ENCODE measurements around the gene CD151. TPM values are rescaled to one million over a fixed set of nuclear protein-coding genes. Genes with fewer than 3 reads are reported as not detected.
A peak's percentile ranks its signal among the peaks of the same experiment; 100 is the strongest.

Gene CD151
- polyA plus RNA-seq (2012; rRNA removed): 922 and 1,149 TPM in 2 replicates
- 364 and 668 TPM in 2 replicates for polyA plus RNA-seq (2012; cell fraction: cytosol; rRNA removed)
- 1,027 and 1,059 TPM in 2 replicates for polyA plus RNA-seq (2012; cell fraction: nucleus; rRNA removed)

DNA sequence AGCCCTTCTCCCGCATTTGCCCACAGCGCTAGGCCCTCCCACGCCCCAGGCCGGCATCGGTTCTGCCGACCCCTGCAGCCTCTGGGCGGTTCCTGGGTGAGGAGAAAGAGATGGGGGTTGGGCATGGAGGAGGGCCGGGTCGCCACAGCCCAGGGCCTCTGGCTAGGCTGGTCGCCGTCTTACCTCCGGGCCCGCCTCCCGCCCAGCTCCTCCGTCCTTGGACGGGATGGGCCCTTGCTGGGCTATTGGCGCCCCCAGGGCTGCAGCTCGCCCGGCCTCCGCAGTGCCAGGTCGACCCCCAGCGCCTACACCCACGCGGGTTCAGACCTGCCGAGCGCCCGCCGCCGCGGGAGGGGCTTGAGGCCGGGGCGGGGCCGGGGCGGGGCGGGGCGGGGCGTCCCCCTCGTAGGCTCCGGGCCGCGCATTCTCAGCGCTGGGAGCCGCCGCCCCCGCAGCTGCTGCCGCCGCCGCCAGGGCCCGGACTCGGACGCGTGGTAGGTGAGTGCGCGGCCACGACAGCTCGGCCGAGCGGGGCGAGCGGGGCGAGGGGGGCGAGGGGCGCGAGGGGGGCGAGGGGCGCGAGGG, at the start of gene CD151:
Gene CD151 (plus strand): TSS at position 424 of the 585 bp plus-strand sequence. CDS start 3,118 bp downstream, outside the sequence.
- Histone ChIP-seq H3F3A (replicated peaks; ENCODE audit: insufficient read depth) (peaks cover 23% of the 10 kb centered on the region), H3K9ac (peak within 1 kb of the TSS; percentile 98), H3K27ac (ENCODE audit: low read depth in 2 of 2, low read length in 1 of 2) (peak within 1 kb of the TSS; percentile 88 to 91), H3K27me3 (ENCODE audit: insufficient read depth) (no peaks in the 10 kb centered on the region), H3K4me3 (ENCODE audit: low read depth in 2 of 2, low read length in 1 of 2) (peak within 1 kb of the TSS; percentile 79 to 81), H3K36me3 (replicated peaks in 1 of 2; ENCODE audit: control insufficient read depth in 1 of 2, insufficient read depth in 2 of 2, low read length in 1 of 2) (peaks cover 7 to 16% of the 10 kb centered on the region in 2 experiments), H3K4me2 (peak within 1 kb of the TSS; percentile 100), H3K79me2 (ENCODE audit: insufficient read depth) (peaks cover 62% of the 10 kb centered on the region), H3K9me2 (no peaks in the 10 kb centered on the region), H3K9me3 (no peaks in the 10 kb centered on the region), H2AFZ (ENCODE audit: low read depth) (no peak within 1 kb of the TSS), H4K20me1 (ENCODE audit: insufficient read depth) (peaks cover 30% of the 10 kb centered on the region), H3K4me1 (ENCODE audit: control insufficient read depth in 1 of 2, insufficient read depth in 2 of 2, low read depth in 1 of 2, low read length in 1 of 2) (peaks cover 14 to 33% of the 10 kb centered on the region in 2 experiments; a peak in 2 of 4 replicates)
- POLR2A ChIA-PET: interaction anchor here (0.6 to 3.0 kb wide), 4 partner anchors 10 to 92 kb away, joined by 4 to 15 read pairs (median 6); partner anchors contain the start of genes PNPLA2, RPLP2 and TSPAN4
- peak; percentile 88 for DNase-seq
- TF ChIP-seq EP300 (IDR thresholded peaks at IDR 0.05; ENCODE audit: borderline replicate concordance in 1 of 2, low read depth in 1 of 2, low read length in 1 of 2) (peak in 1 of 2 experiments; percentile 7; a peak in 1 of 4 replicates), FOXJ3 (CRISPR knock-in tag; IDR thresholded peaks at IDR 0.05) (no peak), MXI1 (IDR thresholded peaks at IDR 0.05; ENCODE audit: low read depth, low read length) (0 out of 2 replicates have a peak, but pooled peaks have one; percentile 9), CHD2 (IDR thresholded peaks at IDR 0.05; ENCODE audit: low read length, partially characterized antibody) (peak; percentile 35)
- WGBS (ENCODE audit: low lambda C conversion rate): 2% methylated on average over 10 of the region's 67 CpGs
- CTCF ChIA-PET: interaction anchor here (0.9 to 2.3 kb wide), 4 partner anchors 13 to 92 kb away, joined by 3 to 9 read pairs (median 6); partner anchors contain the start of gene PNPLA2

DNA sequence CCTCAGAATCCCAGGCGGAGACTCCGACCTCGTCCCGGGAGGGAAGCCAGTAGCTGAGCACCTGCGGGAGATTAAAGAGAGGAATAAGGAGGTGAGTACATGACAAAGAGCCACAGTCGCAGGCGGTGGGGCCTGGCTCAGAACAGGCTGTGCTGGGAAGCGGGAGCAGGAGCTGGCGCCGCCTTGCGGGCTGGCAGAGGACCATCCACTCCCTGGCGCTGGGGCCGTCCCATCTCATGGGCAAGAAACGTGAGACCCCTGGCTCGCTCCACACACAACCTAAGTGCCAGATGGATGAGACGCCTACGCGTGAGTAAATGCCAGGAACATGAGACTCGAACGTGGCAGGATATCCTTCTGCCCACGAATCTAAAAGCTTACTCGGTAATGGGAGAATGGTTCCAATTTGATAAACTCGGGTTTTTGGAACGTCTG, 49.2 kb upstream of the CD151 start:
- H3K4me2 ChIP-seq: peak overlapping the region; percentile 41
- ChIA-PET CTCF (interaction anchor here (0.6 to 3.3 kb wide), 22 partner anchors 10 to 276 kb away, joined by 3 to 43 read pairs (median 4); partner anchors contain the start of genes CRACR2B, PIDD1, SLC25A22 and TALDO1), POLR2A (no interaction called here)
- H4K20me1 ChIP-seq (ENCODE audit: insufficient read depth): no peaks in the 10 kb centered on the region
- H3K36me3 ChIP-seq (replicated peaks in 1 of 2; ENCODE audit: control insufficient read depth in 1 of 2, insufficient read depth in 2 of 2, low read length in 1 of 2): peaks cover 0 to 7% of the 10 kb centered on the region in 2 experiments
- H3K9ac ChIP-seq: peak overlapping the region; percentile 23; the same call in 1 of the 2 replicates
- peak; percentile 91 for DNase-seq
- no peak overlapping the region for H2AFZ ChIP-seq (ENCODE audit: low read depth)
- peaks cover 17% of the 10 kb centered on the region for H3F3A ChIP-seq (replicated peaks; ENCODE audit: insufficient read depth)
- H3K9me3 ChIP-seq: no peaks in the 10 kb centered on the region
- peak overlapping the region in 1 of 2 experiments; percentile 17; a peak in 1 of 4 replicates for H3K4me3 ChIP-seq (ENCODE audit: low read depth in 2 of 2, low read length in 1 of 2)
- H3K27me3 ChIP-seq (ENCODE audit: insufficient read depth): no peaks in the 10 kb centered on the region
- H3K9me2 ChIP-seq: no peaks in the 10 kb centered on the region
- peak overlapping the region; percentile 4 to 75; a peak in 3 of 4 replicates for H3K27ac ChIP-seq (ENCODE audit: low read depth in 2 of 2, low read length in 1 of 2)
- H3K4me1 ChIP-seq (ENCODE audit: control insufficient read depth in 1 of 2, insufficient read depth in 2 of 2, low read depth in 1 of 2, low read length in 1 of 2): peaks cover 9 to 10% of the 10 kb centered on the region in 2 experiments; a peak in 3 of 4 replicates
- H3K79me2 ChIP-seq (ENCODE audit: insufficient read depth): peaks cover 12% of the 10 kb centered on the region
- WGBS (ENCODE audit: low lambda C conversion rate): 29% methylated on average over 24 of the region's 24 CpGs
- TF ChIP-seq TCF12 (IDR thresholded peaks at IDR 0.05) (peak; percentile 52; the same call in 1 of the 2 replicates), USF1 (IDR thresholded peaks at IDR 0.05; ENCODE audit: borderline replicate concordance, low read depth) (no peak), EZH2phosphoT487 (IDR thresholded peaks at IDR 0.05; ENCODE audit: borderline replicate concordance, low read depth) (no peak), POLR2AphosphoS5 (IDR thresholded peaks at IDR 0.05; ENCODE audit: low read depth, low read length) (peak; percentile 32; the same call in 1 of the 2 replicates), USF2 (IDR thresholded peaks at IDR 0.05; ENCODE audit: borderline replicate concordance, low read depth, low read length) (no peak), EP300 (IDR thresholded peaks at IDR 0.05; ENCODE audit: borderline replicate concordance in 1 of 2, low read depth in 1 of 2, low read length in 1 of 2) (peak in 1 of 2 experiments; percentile 29; a peak in 1 of 4 replicates), CTCF (IDR thresholded peaks at IDR 0.05) (peak; percentile 84), NRF1 (IDR thresholded peaks at IDR 0.05; ENCODE audit: low read depth, low read length) (0 out of 2 replicates have a peak, but pooled peaks have one; percentile 19), SIN3A (IDR thresholded peaks at IDR 0.05; ENCODE audit: borderline replicate concordance, low read depth, low read length) (no peak)
- TF ChIP-seq, protein P1, sequence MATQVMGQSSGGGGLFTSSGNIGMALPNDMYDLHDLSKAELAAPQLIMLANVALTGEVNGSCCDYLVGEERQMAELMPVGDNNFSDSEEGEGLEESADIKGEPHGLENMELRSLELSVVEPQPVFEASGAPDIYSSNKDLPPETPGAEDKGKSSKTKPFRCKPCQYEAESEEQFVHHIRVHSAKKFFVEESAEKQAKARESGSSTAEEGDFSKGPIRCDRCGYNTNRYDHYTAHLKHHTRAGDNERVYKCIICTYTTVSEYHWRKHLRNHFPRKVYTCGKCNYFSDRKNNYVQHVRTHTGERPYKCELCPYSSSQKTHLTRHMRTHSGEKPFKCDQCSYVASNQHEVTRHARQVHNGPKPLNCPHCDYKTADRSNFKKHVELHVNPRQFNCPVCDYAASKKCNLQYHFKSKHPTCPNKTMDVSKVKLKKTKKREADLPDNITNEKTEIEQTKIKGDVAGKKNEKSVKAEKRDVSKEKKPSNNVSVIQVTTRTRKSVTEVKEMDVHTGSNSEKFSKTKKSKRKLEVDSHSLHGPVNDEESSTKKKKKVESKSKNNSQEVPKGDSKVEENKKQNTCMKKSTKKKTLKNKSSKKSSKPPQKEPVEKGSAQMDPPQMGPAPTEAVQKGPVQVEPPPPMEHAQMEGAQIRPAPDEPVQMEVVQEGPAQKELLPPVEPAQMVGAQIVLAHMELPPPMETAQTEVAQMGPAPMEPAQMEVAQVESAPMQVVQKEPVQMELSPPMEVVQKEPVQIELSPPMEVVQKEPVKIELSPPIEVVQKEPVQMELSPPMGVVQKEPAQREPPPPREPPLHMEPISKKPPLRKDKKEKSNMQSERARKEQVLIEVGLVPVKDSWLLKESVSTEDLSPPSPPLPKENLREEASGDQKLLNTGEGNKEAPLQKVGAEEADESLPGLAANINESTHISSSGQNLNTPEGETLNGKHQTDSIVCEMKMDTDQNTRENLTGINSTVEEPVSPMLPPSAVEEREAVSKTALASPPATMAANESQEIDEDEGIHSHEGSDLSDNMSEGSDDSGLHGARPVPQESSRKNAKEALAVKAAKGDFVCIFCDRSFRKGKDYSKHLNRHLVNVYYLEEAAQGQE (IDR thresholded peaks at IDR 0.05; ENCODE audit: low read depth, low read length): 0 out of 2 replicates have a peak, but pooled peaks have one; percentile 12
- TF ChIP-seq, protein P2, sequence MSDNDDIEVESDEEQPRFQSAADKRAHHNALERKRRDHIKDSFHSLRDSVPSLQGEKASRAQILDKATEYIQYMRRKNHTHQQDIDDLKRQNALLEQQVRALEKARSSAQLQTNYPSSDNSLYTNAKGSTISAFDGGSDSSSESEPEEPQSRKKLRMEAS (IDR thresholded peaks at IDR 0.05; ENCODE audit: low read depth): peak; percentile 77; the same call in 1 of the 2 replicates

All from SK-N-SH (cell line).